Measurements from ENCODE around the gene EPO. TPM values are rescaled to one million over a fixed set of nuclear protein-coding genes. Genes with fewer than 3 reads are reported as not detected.
A peak's percentile ranks its signal among the peaks of the same experiment; 100 is the strongest.

EPO gene
- total RNA-seq = not detected in 2 replicates

DNA sequence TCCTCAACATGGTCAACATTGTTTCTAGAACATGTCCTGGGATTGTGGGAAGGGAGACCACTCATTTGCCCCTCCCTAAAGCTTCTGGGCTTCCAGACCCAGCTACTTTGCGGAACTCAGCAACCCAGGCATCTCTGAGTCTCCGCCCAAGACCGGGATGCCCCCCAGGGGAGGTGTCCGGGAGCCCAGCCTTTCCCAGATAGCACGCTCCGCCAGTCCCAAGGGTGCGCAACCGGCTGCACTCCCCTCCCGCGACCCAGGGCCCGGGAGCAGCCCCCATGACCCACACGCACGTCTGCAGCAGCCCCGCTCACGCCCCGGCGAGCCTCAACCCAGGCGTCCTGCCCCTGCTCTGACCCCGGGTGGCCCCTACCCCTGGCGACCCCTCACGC is at the start of gene EPO:
TSS of gene EPO (plus strand) at position 190 of the 392 bp plus-strand sequence. CDS start 513 bp downstream, outside the sequence.
- H3K4me3 ChIP-seq (ENCODE audit: low read depth, low read length) = peak within 1 kb of the TSS; percentile 21
- no peak for DNase-seq (ENCODE audit: low read depth)
- TF ChIP-seq, protein P1, sequence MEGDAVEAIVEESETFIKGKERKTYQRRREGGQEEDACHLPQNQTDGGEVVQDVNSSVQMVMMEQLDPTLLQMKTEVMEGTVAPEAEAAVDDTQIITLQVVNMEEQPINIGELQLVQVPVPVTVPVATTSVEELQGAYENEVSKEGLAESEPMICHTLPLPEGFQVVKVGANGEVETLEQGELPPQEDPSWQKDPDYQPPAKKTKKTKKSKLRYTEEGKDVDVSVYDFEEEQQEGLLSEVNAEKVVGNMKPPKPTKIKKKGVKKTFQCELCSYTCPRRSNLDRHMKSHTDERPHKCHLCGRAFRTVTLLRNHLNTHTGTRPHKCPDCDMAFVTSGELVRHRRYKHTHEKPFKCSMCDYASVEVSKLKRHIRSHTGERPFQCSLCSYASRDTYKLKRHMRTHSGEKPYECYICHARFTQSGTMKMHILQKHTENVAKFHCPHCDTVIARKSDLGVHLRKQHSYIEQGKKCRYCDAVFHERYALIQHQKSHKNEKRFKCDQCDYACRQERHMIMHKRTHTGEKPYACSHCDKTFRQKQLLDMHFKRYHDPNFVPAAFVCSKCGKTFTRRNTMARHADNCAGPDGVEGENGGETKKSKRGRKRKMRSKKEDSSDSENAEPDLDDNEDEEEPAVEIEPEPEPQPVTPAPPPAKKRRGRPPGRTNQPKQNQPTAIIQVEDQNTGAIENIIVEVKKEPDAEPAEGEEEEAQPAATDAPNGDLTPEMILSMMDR (IDR thresholded peaks at IDR 0.05; ENCODE audit: insufficient read depth, low read depth, low read length) = no peak

GRCh38 chr7:100671353-100672327 is 48.6 kb upstream of the EPO start:
- no peak for DNase-seq (ENCODE audit: low read depth)
- H3K4me3 ChIP-seq (ENCODE audit: low read depth, low read length) = no peak overlapping the region
- TF ChIP-seq, protein P1 (IDR thresholded peaks at IDR 0.05; ENCODE audit: insufficient read depth, low read depth, low read length) = no peak

DNA sequence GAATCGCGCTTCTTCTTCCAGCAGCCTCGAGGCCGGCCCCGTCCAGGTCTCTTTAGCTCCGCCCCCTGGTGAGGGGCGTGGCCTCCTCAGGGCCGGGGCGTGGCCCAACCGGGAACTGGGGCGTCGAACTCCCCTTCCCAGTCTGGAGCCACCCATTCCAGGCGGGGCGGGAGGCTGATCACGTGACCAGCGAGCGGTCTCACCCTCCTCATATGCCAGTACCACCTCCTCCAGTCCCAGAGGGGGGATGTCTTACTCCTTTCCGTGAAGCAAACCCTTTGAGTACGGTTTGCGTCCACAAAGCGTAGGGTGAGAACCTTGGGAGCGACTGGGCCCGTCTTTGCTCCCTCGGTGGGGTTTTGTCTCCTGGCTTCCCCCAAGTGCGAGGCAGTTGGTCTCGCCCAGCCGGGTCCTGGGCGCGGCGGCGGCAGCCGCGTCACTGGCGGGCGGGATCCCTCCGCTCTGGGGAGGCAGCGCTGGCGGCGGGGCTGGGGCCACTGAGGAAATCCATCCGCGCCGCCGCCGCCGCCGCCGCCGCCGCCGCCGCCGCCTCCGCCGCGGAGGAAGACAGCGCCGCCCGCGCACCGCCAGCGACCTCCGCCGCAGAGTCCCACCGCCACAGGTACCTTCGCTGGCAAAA is 46.8 kb upstream of the EPO start, which contains the start of gene GNB2:
TSS of gene GNB2 (plus strand) at position 439 of the 640 bp plus-strand sequence. CDS start 2,526 bp downstream, outside the sequence.
- TF ChIP-seq, protein P1 (IDR thresholded peaks at IDR 0.05; ENCODE audit: insufficient read depth, low read depth, low read length) = no peak
- H3K4me3 ChIP-seq (ENCODE audit: low read depth, low read length) = peak within 1 kb of the TSS; percentile 95

GRCh38 chr7:100673942-100674410 is 46.3 kb upstream of the EPO start:
- TF ChIP-seq, protein P1 (IDR thresholded peaks at IDR 0.05; ENCODE audit: insufficient read depth, low read depth, low read length) = no peak
- H3K4me3 ChIP-seq (ENCODE audit: low read depth, low read length) = peak overlapping the region; percentile 95
- peak; percentile 19 for DNase-seq (ENCODE audit: low read depth)

More for the DNA sequence above, 46.8 kb upstream of the EPO start, which contains the start of gene GNB2:
- peak; percentile 99 for DNase-seq (ENCODE audit: low read depth)

DNA sequence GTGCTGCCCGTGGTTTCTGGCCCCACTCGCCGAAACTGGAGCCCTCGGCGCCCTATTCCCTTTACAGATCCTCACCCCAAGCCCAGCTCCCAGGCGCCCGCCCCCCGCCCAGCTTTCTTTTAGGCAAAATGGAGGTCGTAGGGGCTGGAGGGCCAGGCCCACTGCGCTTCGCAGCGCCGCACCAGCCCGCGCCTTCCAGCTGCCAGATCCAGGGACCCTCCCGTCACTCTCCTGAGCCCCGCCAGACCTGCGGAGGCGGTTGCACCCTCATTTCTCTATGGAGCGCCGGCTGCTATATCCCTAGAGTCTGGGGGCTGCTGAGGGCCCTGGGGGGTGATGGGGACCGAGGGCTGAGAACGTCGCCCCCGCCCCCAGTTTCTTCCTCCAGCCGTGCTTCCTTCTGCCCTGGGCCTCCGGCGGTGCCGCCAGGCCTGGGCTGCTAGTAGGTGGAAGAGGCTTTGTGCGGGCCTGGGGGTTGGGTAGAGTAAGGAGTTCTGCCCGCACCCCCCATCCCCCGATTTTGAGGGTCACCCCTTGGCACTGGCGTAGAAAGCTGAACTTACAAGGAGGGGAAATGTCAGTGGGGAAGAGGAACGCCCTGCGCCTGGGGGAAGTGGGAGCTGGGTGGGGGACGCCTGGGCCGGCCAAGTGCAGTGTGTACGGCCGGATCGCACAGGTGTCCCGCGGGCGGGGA is 45.7 kb upstream of the EPO start:
- TF ChIP-seq, protein P1 (IDR thresholded peaks at IDR 0.05; ENCODE audit: insufficient read depth, low read depth, low read length) = no peak
- H3K4me3 ChIP-seq (ENCODE audit: low read depth, low read length) = peak overlapping the region; percentile 95
- DNase-seq (ENCODE audit: low read depth) = peak; percentile 17

GRCh38 chr7:100675105-100675451 is 45.2 kb upstream of the EPO start:
- DNase-seq (ENCODE audit: low read depth) = no peak
- TF ChIP-seq, protein P1 (IDR thresholded peaks at IDR 0.05; ENCODE audit: insufficient read depth, low read depth, low read length) = no peak
- H3K4me3 ChIP-seq (ENCODE audit: low read depth, low read length) = peak overlapping the region; percentile 95

Measured in fibroblast of villous mesenchyme (primary cell).